GM12878 (cell line): ENCODE data around the gene SSPN. TPM values are rescaled to one million over a fixed set of nuclear protein-coding genes. Genes with fewer than 3 reads are reported as not detected.

Experiments
- ATAC-seq: fragments of 200-7000 bp; cut with Tn5 transposase; 3 replicates; pipeline ENCODE4 v1.9.1; 2020; ENCODE audit warnings: mild to moderate bottlenecking, moderate library complexity
- BruUV-seq: library from RNA; stranded (reverse); fragments of 400-500 nt; replicated peaks from 2 replicates; lab custom pipeline; 2021; lab: Mats Ljungman, UMichigan
- CTCF ChIA-PET: fragments of 300-600 bp; sonication (Branson Sonifier 250); formaldehyde crosslinking; extraction: SDS; loops from one replicate; lab custom pipeline; 2021; ENCODE audit warnings: inconsistent platforms; lab: Yijun Ruan, JAX
- POLR2A ChIA-PET: fragments of 350-600 bp; formaldehyde crosslinking; extraction: SDS; loops from one replicate; lab custom pipeline; 2021; ENCODE audit warnings: inconsistent platforms; lab: Charles Lee
- RAD21 ChIA-PET: fragments of 300-600 bp; sonication (Branson Sonifier 250); formaldehyde crosslinking; loops from one replicate; lab custom pipeline; 2023; ENCODE audit warnings: antibody characterized with exemption; ENCODE audit not compliant: unreplicated experiment; lab: Charles Lee
- SMC1A ChIA-PET: fragments of 300-600 bp; sonication (Branson Sonifier 250); formaldehyde crosslinking; loops from one replicate; lab custom pipeline; 2023; ENCODE audit not compliant: unreplicated experiment, uncharacterized antibody; lab: Charles Lee
- DNase-seq: peaks from one replicate; pipeline ENCODE4 v3.0.0-alpha.2; 2011; ENCODE audit warnings: low read depth, low spot score
- FAIRE-seq: peaks from 3 replicates; lab custom pipeline; 2011; peaks lifted over from hg19 to GRCh38; lab: Jason Lieb, UNC
- H2AFZ ChIP-seq: 2 replicates; pipeline ENCODE4 v1.6.0; 2011; ENCODE audit warnings: low read depth, low read length, control low read depth; ENCODE audit not compliant: control insufficient read depth
- H3K27ac ChIP-seq: 2 replicates; pipeline ENCODE4 v1.5.1; 2011; ENCODE audit warnings: control low read depth; ENCODE audit not compliant: control insufficient read depth, insufficient read depth
- H3K27me3 ChIP-seq, 2 experiments: replicated peaks in 1 of 2; 2 replicates each; pipeline versions ENCODE4 v1.6.0 to v1.6.1; 2011; ENCODE audit warnings: low read length in 1 of 2; ENCODE audit not compliant: control insufficient read depth in 2 of 2, insufficient read depth in 2 of 2
- H3K36me3 ChIP-seq, 2 experiments: 2 replicates each; pipeline ENCODE4 v1.5.1; 2011; ENCODE audit warnings: low read length in 1 of 2; ENCODE audit not compliant: control insufficient read depth in 2 of 2, insufficient read depth in 2 of 2
- H3K4me1 ChIP-seq: 2 replicates; pipeline ENCODE4 v1.6.1; 2011; ENCODE audit warnings: mild to moderate bottlenecking, low read length, moderate library complexity, mixed read lengths; ENCODE audit not compliant: control insufficient read depth, insufficient read depth
- H3K4me2 ChIP-seq: 2 replicates; pipeline ENCODE4 v1.6.0; 2011; ENCODE audit warnings: control low read depth; ENCODE audit not compliant: control insufficient read depth, insufficient read depth
- H3K4me3 ChIP-seq: fragments of 200-600 bp; sonication (generic); 2 replicates; pipeline ENCODE4 v1.5.1; 2016
- H3K79me2 ChIP-seq: 2 replicates; pipeline ENCODE4 v1.6.0; 2011; ENCODE audit warnings: low read length; ENCODE audit not compliant: control insufficient read depth, insufficient read depth
- H3K9ac ChIP-seq: 2 replicates; pipeline ENCODE4 v1.8.0; 2011; ENCODE audit warnings: low read length, control low read depth, mixed read lengths; ENCODE audit not compliant: control insufficient read depth, insufficient read depth
- H3K9me3 ChIP-seq: replicated peaks from 3 replicates; pipeline ENCODE4 v1.5.1; 2011; ENCODE audit warnings: mild to moderate bottlenecking, low read length; ENCODE audit not compliant: control insufficient read depth, insufficient read depth
- H4K20me1 ChIP-seq: 2 replicates; pipeline ENCODE4 v1.6.0; 2011; ENCODE audit not compliant: control insufficient read depth, insufficient read depth
- BCLAF1 ChIP-seq: fragments of 450-650 bp; IDR thresholded peaks from 2 replicates; pipeline ENCODE4 v1.6.1; 2017; ENCODE audit warnings: antibody characterized with exemption, mild to moderate bottlenecking, moderate library complexity
- POLR2A ChIP-seq: IDR thresholded peaks from 2 replicates; pipeline ENCODE4 v1.6.1; 2011; ENCODE audit warnings: low read depth, mild to moderate bottlenecking, low read length
- ZNF24 ChIP-seq: fragments of 450-650 bp; IDR thresholded peaks from 2 replicates; pipeline ENCODE4 v1.6.1; 2017; ENCODE audit warnings: antibody characterized with exemption, mild to moderate bottlenecking
- WGBS: methylation state at CpG from one replicate; pipeline ENCODE4 v1.1.6; 2016; ENCODE audit warnings: low lambda C conversion rate; ENCODE audit not compliant: insufficient replicate concordance, insufficient coverage; ENCODE audit errors: missing lambda C conversion rate; 5-methylcytosine and 5-hydroxymethylcytosine counted together
- in situ Hi-C: fragments of 300-500 bp; cut with MboI; formaldehyde crosslinking; loops from 9 replicates; pipeline ENCODE4 v1.14.3; 2018; ENCODE audit warnings: mixed read lengths
- intact Hi-C: fragments of 100-400 bp; cut with micrococcal nuclease; formaldehyde crosslinking; loops from one replicate; pipeline ENCODE4 v1.14.2; 2022; ENCODE audit not compliant: unreplicated experiment
- polyA plus RNA-seq, 11 experiments: library from polyadenylated mRNA; depleted of rRNA in 4 of 11; unstranded in 6 of 11; stranded (reverse) in 5 of 11; fragments of >200 nt; fragmentation: Nextera tagmentation in 4 of 11; fragmentation: Illumina TruSeq in 1 of 11; extraction: Ambion mirVana in 4 of 11; extraction: Trizol in 1 of 11; gene quantifications; 1 replicate in 1 of 11; 2 replicates in 10 of 11; pipeline versions ENCODE4 v1.2.1 to v1.2.3, GENCODE V29; 2011 to 2016; ENCODE audit warnings: inconsistent platforms in 2 of 11, missing spikeins in 2 of 11, low read depth in 1 of 11
- total RNA-seq, 4 experiments: library from RNA; depleted of rRNA in 3 of 4; stranded (reverse); fragments of >200 nt in 3 of 4; fragmentation: Illumina TruSeq in 1 of 4; extraction: Trizol in 1 of 4; gene quantifications; 2 replicates each; pipeline versions ENCODE4 v1.2.1 to v1.2.3, GENCODE V29; 2013 to 2021
- TF ChIP-seq, protein P1 (sequence below): fragments of 450-650 bp; IDR thresholded peaks from 2 replicates; pipeline ENCODE4 v1.6.1; 2016; ENCODE audit warnings: mild to moderate bottlenecking

SSPN gene
- total and polyA plus RNA-seq, 10 of the 15 experiments (the other 5 are each of a cell fraction or from before 2014, with no cell fraction given), result 0.04 to 0.41 (median 0.28) TPM; not detected in 5

DNA sequence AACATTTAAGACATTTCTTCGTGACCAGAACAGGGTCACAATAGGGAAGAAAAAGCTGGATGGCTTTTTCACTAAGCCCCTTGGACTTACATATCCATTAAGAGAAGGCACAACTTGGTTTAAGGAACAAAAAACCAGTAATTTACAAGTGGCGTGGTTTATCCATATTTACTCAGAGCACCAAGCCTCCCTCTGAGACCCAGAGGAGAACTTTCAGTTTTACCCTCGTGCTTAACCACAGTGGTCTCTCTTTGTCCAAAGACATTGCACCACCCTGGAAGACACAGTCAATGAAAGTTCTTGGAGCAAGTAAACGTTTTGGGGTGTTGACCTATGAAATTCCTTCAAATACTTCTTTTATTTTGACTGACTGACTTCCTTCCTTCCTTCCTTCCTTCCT is 52.5 kb downstream of the SSPN start (continued):
- TF ChIP-seq ZNF24 (no peak), BCLAF1 (no peak)
- TF ChIP-seq, protein P1, sequence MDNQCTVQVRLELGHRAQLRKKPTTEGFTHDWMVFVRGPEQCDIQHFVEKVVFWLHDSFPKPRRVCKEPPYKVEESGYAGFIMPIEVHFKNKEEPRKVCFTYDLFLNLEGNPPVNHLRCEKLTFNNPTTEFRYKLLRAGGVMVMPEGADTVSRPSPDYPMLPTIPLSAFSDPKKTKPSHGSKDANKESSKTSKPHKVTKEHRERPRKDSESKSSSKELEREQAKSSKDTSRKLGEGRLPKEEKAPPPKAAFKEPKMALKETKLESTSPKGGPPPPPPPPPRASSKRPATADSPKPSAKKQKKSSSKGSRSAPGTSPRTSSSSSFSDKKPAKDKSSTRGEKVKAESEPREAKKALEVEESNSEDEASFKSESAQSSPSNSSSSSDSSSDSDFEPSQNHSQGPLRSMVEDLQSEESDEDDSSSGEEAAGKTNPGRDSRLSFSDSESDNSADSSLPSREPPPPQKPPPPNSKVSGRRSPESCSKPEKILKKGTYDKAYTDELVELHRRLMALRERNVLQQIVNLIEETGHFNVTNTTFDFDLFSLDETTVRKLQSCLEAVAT, result no peak

GRCh38 chr12:26250801-26251200 is 55.4 kb downstream of the SSPN start:
- Histone ChIP-seq H3K27me3 (no peaks in the 10 kb centered on the region), H3K27ac (no peak overlapping the region), H3K4me3 (no peak overlapping the region), H3K36me3 (no peaks in the 10 kb centered on the region), H4K20me1 (no peaks in the 10 kb centered on the region), H3K4me2 (no peak overlapping the region), H3K9ac (no peak overlapping the region), H2AFZ (no peak overlapping the region), H3K4me1 (no peaks in the 10 kb centered on the region), H3K9me3 (no peaks in the 10 kb centered on the region; the same call in 2 of the 3 replicates), H3K79me2 (no peaks in the 10 kb centered on the region)
- DNase-seq (no peak), FAIRE-seq (no peak), ATAC-seq (no peak)
- BruUV-seq, result no TSS peak
- ChIA-PET POLR2A (interaction anchor here (1.1 kb wide), 1 partner anchor 14 kb away, joined by 3 read pairs; no protein-coding TSS in a partner anchor), SMC1A (interaction anchor here (1.0 to 2.1 kb wide), 5 partner anchors 10 to 123 kb away, joined by 3 to 5 read pairs (median 5); no protein-coding TSS in a partner anchor), CTCF (interaction anchor here (1.9 kb wide), 1 partner anchor 11 kb away, joined by 6 read pairs; no protein-coding TSS in a partner anchor), RAD21 (no interaction called here)
- WGBS, result 78% methylated on average over 3 of the region's 3 CpGs
- intact Hi-C loops (no loop called here), in situ Hi-C loops (no loop called here)
- TF ChIP-seq POLR2A, result no peak
- TF ChIP-seq, all 136 proteins: peak for 0
